IMR-90 (cell line): ENCODE measurements around the gene KCNF1. TPM values are rescaled to one million over a fixed set of nuclear protein-coding genes. Genes with fewer than 3 reads are reported as not detected.

Source experiments
- ATAC-seq: fragments of 200-7000 bp; cut with Tn5 transposase; 2 replicates; pipeline ENCODE4 v1.9.1; 2020; ENCODE audit warnings: low read depth, mild to moderate bottlenecking, moderate library complexity
- BruUV-seq: library from RNA; stranded (reverse); fragments of 400-500 nt; replicated peaks from 2 replicates; lab custom pipeline; 2021; lab: Mats Ljungman, UMichigan
- CTCF ChIA-PET: fragments of 300-600 bp; formaldehyde crosslinking; extraction: SDS; loops from one replicate; lab custom pipeline; 2021; ENCODE audit warnings: antibody characterized with exemption; lab: Yijun Ruan, JAX
- POLR2A ChIA-PET: fragments of 300-600 bp; sonication (Branson Sonifier 250); formaldehyde crosslinking; loops from one replicate; lab custom pipeline; 2022; ENCODE audit warnings: antibody characterized with exemption; ENCODE audit not compliant: unreplicated experiment; lab: Charles Lee
- DNase-seq: peaks from one replicate; pipeline ENCODE4 v3.0.0; 2013
- H2AFZ ChIP-seq: replicated peaks from 2 replicates; pipeline ENCODE3; 2013; ENCODE audit warnings: low read length, mild to moderate bottlenecking; ENCODE audit not compliant: poor library complexity
- H2AK5ac ChIP-seq: 2 replicates; pipeline ENCODE4 v1.6.1; 2013; ENCODE audit warnings: low read depth, low read length, inconsistent platforms
- H2AK9ac ChIP-seq: replicated peaks from 2 replicates; pipeline ENCODE3; 2013; ENCODE audit warnings: mild to moderate bottlenecking, low read depth, low read length, moderate library complexity; ENCODE audit not compliant: poor library complexity
- H2BK120ac ChIP-seq: 2 replicates; pipeline ENCODE4 v1.6.1; 2013; ENCODE audit warnings: low read depth, low read length, inconsistent platforms
- H2BK15ac ChIP-seq: 3 replicates; pipeline ENCODE4 v1.6.1; 2013; ENCODE audit warnings: low read depth, low read length, inconsistent platforms
- H2BK20ac ChIP-seq: 2 replicates; pipeline ENCODE4 v1.6.1; 2013; ENCODE audit warnings: low read depth, mild to moderate bottlenecking, inconsistent platforms, low read length, moderate library complexity
- H2BK5ac ChIP-seq: 2 replicates; pipeline ENCODE4 v1.6.1; 2013; ENCODE audit warnings: mild to moderate bottlenecking, low read depth, low read length, inconsistent platforms; ENCODE audit not compliant: poor library complexity, severe bottlenecking
- H3K14ac ChIP-seq: replicated peaks from 2 replicates; pipeline ENCODE4 v1.6.1; 2013; ENCODE audit warnings: low read depth, low read length, inconsistent platforms
- H3K18ac ChIP-seq: 2 replicates; pipeline ENCODE4 v1.6.1; 2013; ENCODE audit warnings: low read depth, low read length, control low read depth
- H3K23ac ChIP-seq: 2 replicates; pipeline ENCODE4 v1.6.1; 2013; ENCODE audit warnings: low read depth, low read length, inconsistent platforms
- H3K27ac ChIP-seq: 2 replicates; pipeline ENCODE4 v1.5.1; 2013; ENCODE audit warnings: mild to moderate bottlenecking, control low read depth, low read length; ENCODE audit not compliant: insufficient read depth
- H3K27me3 ChIP-seq: 2 replicates; pipeline ENCODE4 v1.6.1; 2013; ENCODE audit warnings: low read length; ENCODE audit not compliant: control insufficient read depth, insufficient read depth
- H3K36me3 ChIP-seq: 2 replicates; pipeline ENCODE4 v1.6.1; 2013; ENCODE audit warnings: low read length, mixed read lengths; ENCODE audit not compliant: control insufficient read depth, insufficient read depth
- H3K4ac ChIP-seq: 2 replicates; pipeline ENCODE4 v1.6.1; 2013; ENCODE audit warnings: low read depth, low read length, inconsistent platforms
- H3K4me1 ChIP-seq: 2 replicates; pipeline ENCODE4 v1.6.1; 2013; ENCODE audit warnings: low read length, mixed read lengths; ENCODE audit not compliant: control insufficient read depth, insufficient read depth
- H3K4me2 ChIP-seq: 2 replicates; pipeline ENCODE4 v1.6.1; 2013; ENCODE audit warnings: low read depth, mild to moderate bottlenecking, control low read depth, low read length, moderate library complexity
- H3K4me3 ChIP-seq: 2 replicates; pipeline ENCODE4 v1.5.1; 2013; ENCODE audit warnings: low read depth, mild to moderate bottlenecking, control low read depth, low read length, moderate library complexity; ENCODE audit not compliant: insufficient read depth
- H3K56ac ChIP-seq: 2 replicates; pipeline ENCODE4 v1.6.1; 2013; ENCODE audit warnings: low read length, inconsistent platforms; ENCODE audit not compliant: insufficient read depth; ENCODE audit errors: extremely low read depth
- H3K79me1 ChIP-seq, 2 experiments: 2 replicates each; pipeline ENCODE4 v1.6.1; 2013; ENCODE audit warnings: low read length in 2 of 2, inconsistent platforms in 1 of 2, low read depth in 1 of 2
- H3K9ac ChIP-seq: 2 replicates; pipeline ENCODE4 v1.6.1; 2013; ENCODE audit warnings: low read depth, low read length, control low read depth
- H3K9me1 ChIP-seq: 2 replicates; pipeline ENCODE4 v1.6.1; 2013; ENCODE audit warnings: low read length, inconsistent platforms; ENCODE audit not compliant: insufficient read depth
- H3K9me3 ChIP-seq: 2 replicates; pipeline ENCODE4 v1.6.1; 2013; ENCODE audit warnings: low read length; ENCODE audit not compliant: control insufficient read depth, insufficient read depth
- H4K20me1 ChIP-seq: 2 replicates; pipeline ENCODE4 v1.6.1; 2013; ENCODE audit warnings: low read length, inconsistent platforms; ENCODE audit not compliant: insufficient read depth
- H4K5ac ChIP-seq: 2 replicates; pipeline ENCODE4 v1.6.1; 2013; ENCODE audit warnings: mild to moderate bottlenecking, low read depth, low read length, control low read depth
- H4K8ac ChIP-seq, 2 experiments: 2 replicates each; pipeline ENCODE4 v1.6.1; 2013; ENCODE audit warnings: low read depth in 2 of 2, low read length in 2 of 2, control low read depth in 1 of 2, inconsistent platforms in 1 of 2
- H4K91ac ChIP-seq: 2 replicates; pipeline ENCODE4 v1.6.1; 2013; ENCODE audit warnings: low read depth, low read length, inconsistent platforms; ENCODE audit not compliant: insufficient read depth
- BHLHE40 ChIP-seq: fragments of 150-350 bp; IDR thresholded peaks from 2 replicates; pipeline ENCODE4 v1.6.1; 2016; ENCODE audit warnings: mild to moderate bottlenecking, low read depth, low read length
- CTCF ChIP-seq: conservative IDR thresholded peaks from 2 replicates; pipeline ENCODE4 v1.5.1; 2012; ENCODE audit warnings: mild to moderate bottlenecking, low read depth, low read length, improper control_type of control experiment
- ELK1 ChIP-seq: fragments of 150-350 bp; IDR thresholded peaks from 2 replicates; pipeline ENCODE4 v1.6.1; 2016; ENCODE audit warnings: low read depth, mild to moderate bottlenecking, low read length, moderate library complexity, borderline replicate concordance
- MXI1 ChIP-seq: IDR thresholded peaks from 2 replicates; pipeline ENCODE4 v1.6.1; 2012; ENCODE audit warnings: low read depth, mild to moderate bottlenecking, low read length, moderate library complexity, borderline replicate concordance
- WGBS, 2 experiments: methylation state at CpG; one replicate each; pipeline versions ENCODE4 v1.1.5 to v1.1.7; 2013; ENCODE audit warnings: missing lambda C conversion rate in 2 of 2; ENCODE audit not compliant: insufficient read length in 1 of 2; ENCODE audit errors: extremely low coverage in 2 of 2; 5-methylcytosine and 5-hydroxymethylcytosine counted together
- dilution Hi-C: fragments of 300-500 bp; cut with HindIII; formaldehyde crosslinking; loops from one replicate; pipeline ENCODE4 v1.14.3; 2018; ENCODE audit warnings: low sequenced_read_pairs; ENCODE audit not compliant: unreplicated experiment
- in situ Hi-C: fragments of 300-500 bp; cut with MboI; formaldehyde crosslinking; loops from 3 replicates; pipeline ENCODE4 v1.14.3; 2019; ENCODE audit warnings: low sequenced_read_pairs, inconsistent platforms, mixed read lengths
- intact Hi-C: fragments of 100-400 bp; cut with micrococcal nuclease; formaldehyde crosslinking; loops from 2 replicates; pipeline ENCODE4 v1.10.0; 2022
- microRNA-seq, 2 experiments: library from miRNA; stranded (forward) in 1 of 2; unstranded in 1 of 2; fragments of 10-50 nt in 1 of 2; fragments of <30 nt in 1 of 2; gene quantifications in 1 of 2; microRNA quantifications in 1 of 2; one replicate each; pipeline versions ENCODE3 to v1.1.0; 2013 to 2020; ENCODE audit not compliant: insufficient read depth in 1 of 2, insufficient read length in 1 of 2, unreplicated experiment in 1 of 2
- polyA plus RNA-seq, 3 experiments: library from polyadenylated mRNA; depleted of rRNA; stranded (reverse); fragments of >200 nt; gene quantifications; 2 replicates each; pipeline ENCODE4 v1.2.3, GENCODE V29; 2012; ENCODE audit warnings: low replicate concordance in 1 of 3
- small RNA-seq, 5 experiments: library from RNA; depleted of rRNA; stranded (forward); fragments of <200 nt; gene quantifications; one replicate each; pipeline ENCODE3, GENCODE V24; 2012
- total RNA-seq: library from RNA; depleted of rRNA; stranded (reverse); fragments of >200 nt; gene quantifications from 2 replicates; pipeline ENCODE4 v1.2.3, GENCODE V29; 2012; rRNA removed

The KCNF1 gene
- total and polyA plus RNA-seq, 2 of the 4 experiments (the other 2 are of a cell fraction): 0.54 to 1.4 TPM

- H3K4me3 ChIP-seq: no peak overlapping the region
- ATAC-seq: peak; percentile 94
- H2BK20ac ChIP-seq: peak overlapping the region; percentile 94
- H2BK15ac ChIP-seq: peak overlapping the region; percentile 82; the same call in 2 of the 3 replicates
- H3K4me2 ChIP-seq: peak overlapping the region; percentile 42
- H2AK5ac ChIP-seq: peak overlapping the region; percentile 72; the same call in 1 of the 2 replicates
- peaks cover 21% of the 10 kb centered on the region for H3K4me1 ChIP-seq
- H3K79me1 ChIP-seq: no peaks in the 10 kb centered on the region
- peak overlapping the region; percentile 26 for H3K14ac ChIP-seq
- ChIA-PET POLR2A (interaction anchor here (0.6 kb wide), 1 partner anchor 411 kb away, joined by 5 read pairs; no protein-coding TSS in a partner anchor), CTCF (interaction anchor here (0.6 to 0.8 kb wide), 2 partner anchors 17 to 673 kb away, joined by 3 to 4 read pairs; no protein-coding TSS in a partner anchor)
- in situ Hi-C loops: no loop called here
- peak overlapping the region; percentile 47 for H3K27ac ChIP-seq
- peak overlapping the region; percentile 17; the same call in 1 of the 2 replicates for H3K56ac ChIP-seq
- H4K8ac ChIP-seq: peak overlapping the region in 1 of 2 experiments; percentile 4; a peak in 1 of 4 replicates
- no peaks in the 10 kb centered on the region for H3K36me3 ChIP-seq
- intact Hi-C loops: no loop called here
- peak overlapping the region; percentile 40 for H2BK5ac ChIP-seq
- peak overlapping the region; percentile 93 for H2BK120ac ChIP-seq
- 20% methylated on average over 1 of the region's 8 CpGs; no CpG with 5 or more reads in 1 of the 2 experiments for WGBS, 2 experiments
- dilution Hi-C loops: no loop called here
- H3K9ac ChIP-seq: no peak overlapping the region
- H3K9me3 ChIP-seq: no peaks in the 10 kb centered on the region
- peak overlapping the region; percentile 42; the same call in 1 of the 2 replicates for H3K18ac ChIP-seq
- H3K4ac ChIP-seq: peak overlapping the region; percentile 85
- no TSS peak for BruUV-seq
- H2AFZ ChIP-seq: no peak overlapping the region
- H2AK9ac ChIP-seq: no peak overlapping the region
- H4K91ac ChIP-seq: peak overlapping the region; percentile 82
- H4K20me1 ChIP-seq: no peaks in the 10 kb centered on the region
- H4K5ac ChIP-seq: no peak overlapping the region
- TF ChIP-seq CTCF (no peak), MXI1 (no peak), ELK1 (no peak), BHLHE40 (peak; percentile 95)
- peaks cover 27% of the 10 kb centered on the region for H3K9me1 ChIP-seq
- DNase-seq: peak; percentile 75
- H3K27me3 ChIP-seq: no peaks in the 10 kb centered on the region
- H3K23ac ChIP-seq: peak overlapping the region; percentile 88; the same call in 1 of the 2 replicates
Measured at GRCh38 chr2:10963155-10963554, 51.4 kb downstream of the KCNF1 start.

Small RNA genes lying within 50 kb of the gene (microRNA-seq; reads per million reads assigned to microRNA genes)
- not detected for gene AC079587.1 (ENCODE audit: insufficient read depth, insufficient read length)

Small RNA genes lying within 50 kb of the gene (small RNA-seq; reads per million reads assigned to genes)
- 0 reads per million in 5 experiments for gene AC079587.1

Other genes starting within 250 kb of the KCNF1 start
- 60.5 and 60.9 TPM in 2 replicates for gene NOL10, start 222.0 kb upstream of the KCNF1 start, total RNA-seq
- gene NOL10, start 222.0 kb upstream of the KCNF1 start, polyA plus RNA-seq (2012; rRNA removed): 10.3 and 12.7 TPM in 2 replicates
- not detected in 2 replicates for gene ATP6V1C2, start 190.3 kb upstream of the KCNF1 start, total RNA-seq
- gene ATP6V1C2, start 190.3 kb upstream of the KCNF1 start, polyA plus RNA-seq (2012; rRNA removed): 0.04 TPM in 1 of 2 replicates, not detected in the other
- gene PDIA6, start 99.1 kb upstream of the KCNF1 start, total RNA-seq: 204 and 384 TPM in 2 replicates
- 317 and 349 TPM in 2 replicates for gene PDIA6, start 99.1 kb upstream of the KCNF1 start, polyA plus RNA-seq (2012; rRNA removed)
- 18.1 and 18.9 TPM in 2 replicates for gene SLC66A3, start 243.5 kb downstream of the KCNF1 start, total RNA-seq
- gene SLC66A3, start 243.5 kb downstream of the KCNF1 start, polyA plus RNA-seq (2012; rRNA removed): 25.2 and 27.0 TPM in 2 replicates